Melanocyte of skin (primary cell): ENCODE measurements around the gene IGF2BP3. TPM values are rescaled to one million over a fixed set of nuclear protein-coding genes. Genes with fewer than 3 reads are reported as not detected.

Source experiments
- small RNA-seq, 2 donors: library from RNA; depleted of rRNA; stranded (forward); fragments of <200 nt; gene quantifications; one replicate each; pipeline ENCODE3, GENCODE V24; 2012
- total RNA-seq, 2 donors: library from RNA; depleted of rRNA; stranded (reverse); fragments of >200 nt; gene quantifications; 2 replicates each; pipeline ENCODE4 v1.2.3, GENCODE V29; 2012

The IGF2BP3 gene
- total RNA-seq, result 10 to 100 TPM; 42.3 to 86.3 TPM

DNA sequence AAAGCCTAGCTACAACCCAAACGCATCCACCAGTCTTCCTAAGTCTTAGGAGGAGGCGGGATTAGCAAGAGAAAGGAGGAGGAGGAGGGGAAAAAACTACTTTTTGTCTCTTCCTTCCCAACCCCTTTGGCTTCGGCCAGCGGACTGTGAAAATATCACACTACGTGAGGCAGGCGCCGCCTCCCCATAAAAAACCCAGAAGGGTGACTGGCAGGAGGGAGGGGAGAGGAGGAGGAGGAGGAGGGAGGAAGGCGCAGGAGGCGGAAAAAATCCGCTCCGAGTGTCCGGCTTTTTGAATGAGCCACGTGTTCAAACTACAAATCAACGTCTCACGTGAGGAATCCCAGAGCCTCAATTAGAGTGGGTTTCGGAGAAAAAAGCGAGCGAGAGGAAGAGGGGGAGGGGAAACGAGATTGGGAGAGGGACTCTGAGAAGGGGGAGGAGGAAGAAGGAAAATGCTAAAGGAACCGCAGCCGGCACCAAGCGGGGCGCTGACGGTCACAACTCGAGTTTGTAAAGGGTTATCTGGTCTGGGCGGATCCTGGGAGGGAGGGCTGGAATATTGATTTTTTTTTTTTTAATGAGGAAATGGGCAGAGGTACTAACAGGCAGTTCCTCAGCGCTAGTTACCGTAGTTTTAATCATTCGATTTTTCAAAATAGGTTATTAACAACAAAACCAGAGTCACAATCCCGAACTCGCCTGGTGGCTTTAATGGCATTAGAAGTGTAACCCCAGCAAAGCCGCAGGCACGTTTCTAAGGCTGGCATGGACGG, at the start of gene IGF2BP3:
IGF2BP3 (minus strand) TSS at position 162 of the 776 bp plus-strand sequence. CDS start 381 bp downstream, outside the sequence.

DNA sequence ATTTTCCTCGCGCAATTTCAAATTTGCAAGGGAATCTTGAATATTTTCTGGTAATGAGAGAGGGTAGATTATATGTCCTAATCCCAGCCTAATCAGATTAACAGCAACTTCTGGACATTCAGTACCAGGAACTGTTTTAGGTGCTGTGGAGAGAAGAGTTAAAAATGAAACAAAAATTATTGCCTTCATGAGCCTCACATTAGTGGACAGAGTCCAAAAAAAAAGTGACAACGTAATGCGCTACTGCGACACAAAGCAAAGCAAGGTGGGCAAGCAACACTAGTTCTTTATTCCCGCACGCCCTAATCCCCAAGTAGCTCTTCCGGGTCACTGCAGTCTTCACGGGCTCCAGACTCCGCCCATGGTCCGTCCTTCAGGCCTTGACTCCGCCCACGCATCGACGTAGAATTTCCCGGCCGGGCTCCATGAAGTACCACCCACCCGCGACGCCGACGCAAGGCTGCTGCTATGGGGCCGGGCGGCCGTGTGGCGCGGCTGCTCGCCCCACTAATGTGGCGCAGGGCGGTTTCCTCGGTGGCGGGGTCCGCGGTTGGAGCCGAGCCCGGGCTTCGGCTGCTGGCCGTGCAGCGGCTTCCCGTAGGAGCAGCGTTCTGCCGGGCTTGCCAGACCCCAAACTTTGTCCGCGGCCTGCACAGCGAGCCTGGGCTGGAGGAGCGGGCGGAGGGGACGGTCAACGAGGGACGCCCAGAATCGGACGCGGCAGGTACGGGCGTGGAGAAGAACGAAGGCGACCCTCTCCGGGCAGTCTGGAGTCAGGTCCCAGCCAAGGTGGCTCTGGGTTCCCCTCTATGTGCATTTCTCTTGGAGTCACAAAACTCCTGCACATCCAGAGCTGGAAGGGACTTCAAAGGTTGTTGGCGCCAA, 171.2 kb downstream of the IGF2BP3 start, which contains the start of gene MALSU1:
MALSU1 (plus strand) TSS at position 455 of the 885 bp plus-strand sequence; CDS start at position 469, 14 bp downstream.

Small RNA genes lying within 50 kb of the gene (small RNA-seq; reads per million reads assigned to genes)
- gene AC079780.1 (0 reads per million in 2 donors), gene RF00019 (0 reads per million in 2 donors), gene RNU7-143P (0 reads per million in 2 donors), gene SNORD65C (1.4 to 5.5 reads per million in 2 donors)

Other genes with a start within 250 kb of the IGF2BP3 start
- 100 to 1,000 TPM; 734 to 799 TPM for gene GPNMB, start 223.7 kb downstream of the IGF2BP3 start, total RNA-seq
- gene MALSU1, start 171.2 kb downstream of the IGF2BP3 start, total RNA-seq, result 10 to 100 TPM; 50.6 to 84.3 TPM
- gene TRA2A, start 61.5 kb upstream of the IGF2BP3 start, total RNA-seq, result 10 to 100 TPM; 25.1 to 35.6 TPM
- gene CCDC126, start 126.9 kb upstream of the IGF2BP3 start, total RNA-seq, result 10 to 100 TPM; 10.3 to 13.8 TPM
- gene FAM221A, start 209.7 kb upstream of the IGF2BP3 start, total RNA-seq, result 1 to 10 TPM; 3.4 to 5.0 TPM
- gene STK31, start 239.7 kb upstream of the IGF2BP3 start, total RNA-seq, result under 1 TPM in 1 of 2 donors, not detected in 1; under 0.01 TPM